Neural crest cell (in vitro differentiated cells): ENCODE data around the gene C3orf49. TPM values are rescaled to one million over a fixed set of nuclear protein-coding genes. Genes with fewer than 3 reads are reported as not detected.
A peak's percentile ranks its signal among the peaks of the same experiment; 100 is the strongest.

Experiments
- DNase-seq: peaks from one replicate; pipeline ENCODE4 v3.0.0; 2021; ENCODE audit warnings: low read depth, mixed read lengths, low spot score
- H3K27ac Mint-ChIP-seq: one replicate; pipeline ENCODE4 v1.8.0; 2021; ENCODE audit warnings: mild to moderate bottlenecking, mixed read lengths; ENCODE audit not compliant: unreplicated experiment
- H3K27me3 Mint-ChIP-seq: 2 replicates; pipeline ENCODE4 v1.8.0; 2021; ENCODE audit warnings: low read depth, mild to moderate bottlenecking, mixed read lengths
- H3K36me3 Mint-ChIP-seq: 2 replicates; pipeline ENCODE4 v1.8.0; 2021; ENCODE audit warnings: low read depth, mild to moderate bottlenecking, mixed read lengths
- H3K4me1 Mint-ChIP-seq: 2 replicates; pipeline ENCODE4 v1.8.0; 2021; ENCODE audit warnings: mixed read lengths
- H3K4me3 Mint-ChIP-seq: one replicate; pipeline ENCODE4 v1.8.0; 2021; ENCODE audit warnings: mild to moderate bottlenecking, mixed read lengths
- H3K9me3 Mint-ChIP-seq: 2 replicates; pipeline ENCODE4 v1.8.0; 2021; ENCODE audit warnings: mixed read lengths
- CTCF ChIP-seq: fragments of 200-600 bp; sonication (generic); conservative IDR thresholded peaks from 2 replicates; pipeline ENCODE4 v1.5.0; 2021; ENCODE audit warnings: antibody characterized with exemption, mild to moderate bottlenecking
- total RNA-seq: library from RNA; stranded (reverse); gene quantifications from 2 replicates; pipeline ENCODE4 v1.2.1, GENCODE V29; 2021

C3orf49 gene
- total RNA-seq, 1 donor from 2014 or later: not detected

DNA sequence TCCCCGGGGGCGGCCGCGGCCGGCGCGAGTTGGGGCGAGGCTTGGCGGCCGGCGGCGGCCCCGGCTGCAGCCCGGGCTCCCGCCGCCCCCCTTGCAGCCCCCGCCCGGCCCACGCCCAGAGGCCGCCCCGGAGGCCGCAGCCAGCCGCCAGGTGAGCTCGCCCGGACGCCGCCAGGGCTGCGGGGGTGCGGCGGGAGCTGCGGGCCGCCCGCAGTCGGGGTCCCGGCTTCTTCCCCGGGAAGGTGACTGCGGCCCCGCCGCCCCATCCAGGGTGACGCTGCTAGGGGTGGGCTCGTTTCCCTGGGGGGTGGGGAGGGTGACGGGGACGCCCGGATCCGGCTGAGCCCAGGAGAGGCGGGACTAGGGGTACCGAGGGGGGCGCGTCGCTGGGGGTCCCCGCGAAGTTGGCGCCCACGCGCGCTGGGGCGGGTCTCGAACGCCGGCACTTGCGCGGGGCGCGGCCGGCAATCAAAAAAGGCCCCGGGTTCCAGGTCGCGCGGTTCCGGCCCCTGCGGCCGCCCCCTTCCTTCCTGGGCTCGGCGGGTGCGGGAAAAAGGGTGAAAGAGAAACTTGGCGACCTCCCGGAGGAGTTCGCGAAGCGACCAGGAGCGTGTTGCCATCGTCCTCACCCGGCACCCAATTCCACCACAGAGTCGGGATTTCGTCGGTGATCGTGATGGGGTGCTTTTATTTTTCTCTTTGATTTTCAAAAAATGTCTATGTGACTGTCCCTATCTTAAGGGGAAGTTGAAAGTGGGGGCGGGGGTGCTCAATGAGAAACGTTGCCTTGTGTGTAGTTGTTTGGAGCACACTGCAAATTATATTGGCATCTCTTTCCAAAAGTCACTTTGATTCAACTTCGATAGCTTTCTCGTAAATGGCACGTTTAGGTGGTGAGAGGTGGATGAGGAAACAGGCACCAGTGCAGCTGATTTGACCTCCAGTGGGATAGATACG, 45.2 kb downstream of the C3orf49 start:
- peaks cover 32% of the 10 kb centered on the region for H3K4me1 Mint-ChIP-seq
- no peaks in the 10 kb centered on the region for H3K9me3 Mint-ChIP-seq
- TF ChIP-seq CTCF: no peak
- no peaks in the 10 kb centered on the region for H3K27me3 Mint-ChIP-seq
- H3K4me3 Mint-ChIP-seq: peak overlapping the region; percentile 94
- DNase-seq: peak; percentile 5
- peak overlapping the region; percentile 64 for H3K27ac Mint-ChIP-seq
- peaks cover 2% of the 10 kb centered on the region for H3K36me3 Mint-ChIP-seq

GRCh38 chr3:63864965-63865327, 45.8 kb downstream of the C3orf49 start:
- Mint-ChIP-seq H3K9me3 (no peaks in the 10 kb centered on the region), H3K27me3 (no peaks in the 10 kb centered on the region), H3K27ac (peak overlapping the region; percentile 64), H3K36me3 (peaks cover 2% of the 10 kb centered on the region), H3K4me3 (peak overlapping the region; percentile 94), H3K4me1 (peaks cover 32% of the 10 kb centered on the region)
- no peak for DNase-seq
- TF ChIP-seq CTCF: no peak

DNA sequence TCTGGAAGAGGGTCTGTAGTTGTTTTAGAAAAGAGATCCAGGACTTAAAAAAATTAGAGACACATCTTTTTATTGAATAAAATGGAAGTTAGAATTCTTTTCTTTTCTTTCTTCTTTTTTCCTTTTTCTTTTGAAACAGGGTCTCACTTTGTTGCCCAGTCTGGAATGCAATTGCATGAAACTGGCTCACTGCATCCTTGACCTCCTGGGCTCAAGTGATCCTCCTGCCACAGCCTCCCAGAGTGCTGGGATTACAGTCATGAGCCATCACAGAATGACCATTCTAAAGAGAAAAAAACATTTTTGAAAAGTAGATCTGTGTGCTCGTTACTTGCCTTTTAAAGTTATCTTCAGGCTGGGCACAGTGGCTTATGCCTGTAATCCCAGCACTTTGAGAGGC, 48.1 kb downstream of the C3orf49 start:
- Mint-ChIP-seq H3K4me3 (peak overlapping the region; percentile 32), H3K9me3 (no peaks in the 10 kb centered on the region), H3K27ac (no peak overlapping the region), H3K27me3 (no peaks in the 10 kb centered on the region), H3K36me3 (peaks cover 2% of the 10 kb centered on the region), H3K4me1 (peaks cover 23% of the 10 kb centered on the region)
- TF ChIP-seq CTCF: no peak
- no peak for DNase-seq

- Mint-ChIP-seq H3K27me3 (no peaks in the 10 kb centered on the region), H3K4me3 (no peak overlapping the region), H3K4me1 (peaks cover 7% of the 10 kb centered on the region), H3K9me3 (no peaks in the 10 kb centered on the region), H3K27ac (no peak overlapping the region), H3K36me3 (peaks cover 2% of the 10 kb centered on the region)
- DNase-seq: no peak
- TF ChIP-seq CTCF: no peak
Observed at GRCh38 chr3:63869940-63870614, 51.0 kb downstream of the C3orf49 start.

GRCh38 chr3:63870615-63871005, 51.5 kb downstream of the C3orf49 start:
- peaks cover 2% of the 10 kb centered on the region for H3K36me3 Mint-ChIP-seq
- H3K4me3 Mint-ChIP-seq: no peak overlapping the region
- H3K4me1 Mint-ChIP-seq: peaks cover 4% of the 10 kb centered on the region
- H3K27ac Mint-ChIP-seq: no peak overlapping the region
- H3K9me3 Mint-ChIP-seq: no peaks in the 10 kb centered on the region
- H3K27me3 Mint-ChIP-seq: no peaks in the 10 kb centered on the region
- TF ChIP-seq CTCF: no peak
- no peak for DNase-seq
